Measurements from ENCODE around the gene EPHB1. TPM values are rescaled to one million over a fixed set of nuclear protein-coding genes. Genes with fewer than 3 reads are reported as not detected.
A peak's percentile ranks its signal among the peaks of the same experiment; 100 is the strongest.

The EPHB1 gene
- total RNA-seq, 1 experiment from 2014 or later: 7.0 TPM

- TF ChIP-seq SP1 (CRISPR knock-in tag; conservative IDR thresholded peaks at IDR 0.05) (no peak), ZNF138 (CRISPR knock-in tag; conservative IDR thresholded peaks at IDR 0.05) (no peak), TEAD4 (CRISPR knock-in tag; IDR thresholded peaks at IDR 0.05) (no peak), AFF4 (CRISPR knock-in tag; IDR thresholded peaks at IDR 0.05; ENCODE audit: borderline replicate concordance) (no peak), IRF2 (CRISPR knock-in tag; IDR thresholded peaks at IDR 0.05; ENCODE audit: borderline replicate concordance, low read depth) (no peak), ATF3 (CRISPR knock-in tag; conservative IDR thresholded peaks at IDR 0.05) (no peak), ATF6 (CRISPR knock-in tag; IDR thresholded peaks at IDR 0.05) (no peak), ZNF219 (CRISPR knock-in tag; IDR thresholded peaks at IDR 0.05; ENCODE audit: borderline replicate concordance) (no peak), NR2C2 (CRISPR knock-in tag; IDR thresholded peaks at IDR 0.05) (no peak), ATF2 (CRISPR knock-in tag; IDR thresholded peaks at IDR 0.05; ENCODE audit: borderline replicate concordance, low read depth) (no peak), FOXK1 (CRISPR knock-in tag; IDR thresholded peaks at IDR 0.05) (no peak), E2F4 (CRISPR knock-in tag; IDR thresholded peaks at IDR 0.05; ENCODE audit: borderline replicate concordance, low read depth) (no peak)
These were observed 105.4 kb downstream of the EPHB1 start (continued) for GRCh38 chr3:134900482-134900881.

- DNase-seq (ENCODE audit: low spot score) (peak; percentile 25), ATAC-seq (peak; percentile 53)
- H3K27ac Mint-ChIP-seq: no peak overlapping the region
- TF ChIP-seq ATF2 (CRISPR knock-in tag; IDR thresholded peaks at IDR 0.05; ENCODE audit: borderline replicate concordance, low read depth): no peak
- TF ChIP-seq PRDM15 (CRISPR knock-in tag; IDR thresholded peaks at IDR 0.05): no peak
- no peak for TF ChIP-seq ZNF219 (CRISPR knock-in tag; IDR thresholded peaks at IDR 0.05; ENCODE audit: borderline replicate concordance)
- TF ChIP-seq ATF6 (CRISPR knock-in tag; IDR thresholded peaks at IDR 0.05): no peak
- no peak overlapping the region for H3K4me3 Mint-ChIP-seq
- no peaks in the 10 kb centered on the region for H3K9me3 Mint-ChIP-seq
- ChIA-PET CTCF (no interaction called here), POLR2A (no interaction called here)
- H3K27me3 Mint-ChIP-seq (ENCODE audit: low read depth): peaks cover 29% of the 10 kb centered on the region
- H3K4me1 Mint-ChIP-seq: peaks cover 11% of the 10 kb centered on the region
- no peaks in the 10 kb centered on the region for H3K36me3 Mint-ChIP-seq
These were observed 106.4 kb downstream of the EPHB1 start for GRCh38 chr3:134901461-134901860.
